GM06990 (cell line): ENCODE data around the gene XRN2.

Source experiments
- DNase-seq: peaks from one replicate; pipeline ENCODE4 v3.0.0-alpha.2; 2011; ENCODE audit not compliant: insufficient read length; ENCODE audit errors: extremely low read depth
- H3K27me3 ChIP-seq: replicated peaks from 2 replicates; pipeline ENCODE4 v1.6.0; 2011; ENCODE audit warnings: low read length; ENCODE audit not compliant: control insufficient read depth, insufficient read depth
- H3K36me3 ChIP-seq: 2 replicates; pipeline ENCODE4 v1.5.1; 2011; ENCODE audit warnings: low read length; ENCODE audit not compliant: control insufficient read depth, insufficient read depth
- H3K4me3 ChIP-seq: replicated peaks from 2 replicates; pipeline ENCODE4 v1.5.1; 2011; ENCODE audit warnings: low read depth, mild to moderate bottlenecking, control low read depth, low read length
- CTCF ChIP-seq: IDR thresholded peaks from 2 replicates; pipeline ENCODE4 v1.5.1; 2011; ENCODE audit warnings: low read length, control low read depth, mild to moderate bottlenecking, inconsistent platforms; ENCODE audit not compliant: insufficient read depth, poor library complexity, severe bottlenecking

The XRN2 gene

GRCh38 chr20:21381619-21382018 is 78.5 kb downstream of the XRN2 start:
- TF ChIP-seq CTCF = no peak
- H3K36me3 ChIP-seq = peaks cover 2% of the 10 kb centered on the region
- DNase-seq = no peak

GRCh38 chr20:21384308-21384892 is 81.3 kb downstream of the XRN2 start:
- H3K4me3 ChIP-seq = no peak overlapping the region
- DNase-seq = no peak
- no peaks in the 10 kb centered on the region for H3K27me3 ChIP-seq
- H3K36me3 ChIP-seq = peaks cover 3% of the 10 kb centered on the region
- no peak for TF ChIP-seq CTCF

More at GRCh38 chr20:21381619-21382018, 78.5 kb downstream of the XRN2 start:
- Histone ChIP-seq H3K27me3 (no peaks in the 10 kb centered on the region), H3K4me3 (no peak overlapping the region)

DNA sequence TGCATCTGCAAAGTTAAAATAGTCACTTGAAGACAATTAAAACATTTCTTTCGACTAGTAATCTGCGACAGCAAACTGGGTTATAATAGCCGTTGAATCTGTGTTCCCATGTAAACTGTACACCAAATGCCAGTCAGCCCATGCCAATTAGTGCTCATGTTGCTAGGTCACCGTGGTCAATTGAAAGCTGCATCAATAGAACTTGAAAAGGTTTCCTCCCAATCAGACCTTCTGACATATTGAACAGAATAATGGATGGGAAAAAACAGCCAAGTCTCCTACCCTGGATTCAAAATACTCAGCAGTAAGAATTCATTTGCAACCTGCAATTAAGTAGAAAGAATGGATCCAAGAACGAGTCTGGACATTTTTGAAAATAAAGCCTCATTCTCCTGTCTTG is 83.0 kb downstream of the XRN2 start:
- Histone ChIP-seq H3K27me3 (no peaks in the 10 kb centered on the region), H3K36me3 (peaks cover 3% of the 10 kb centered on the region), H3K4me3 (no peak overlapping the region)
- DNase-seq = no peak
- no peak for TF ChIP-seq CTCF

- TF ChIP-seq CTCF = no peak
- Histone ChIP-seq H3K36me3 (peaks cover 3% of the 10 kb centered on the region), H3K4me3 (no peak overlapping the region), H3K27me3 (no peaks in the 10 kb centered on the region)
- no peak for DNase-seq
Measured at GRCh38 chr20:21387528-21387927, 84.4 kb downstream of the XRN2 start.

- DNase-seq = no peak
- H3K36me3 ChIP-seq = peaks cover 3% of the 10 kb centered on the region
- no peak overlapping the region for H3K4me3 ChIP-seq
- TF ChIP-seq CTCF = no peak
- no peaks in the 10 kb centered on the region for H3K27me3 ChIP-seq
Measured at GRCh38 chr20:21388566-21388965, 85.4 kb downstream of the XRN2 start.

GRCh38 chr20:21389368-21389767 is 86.2 kb downstream of the XRN2 start:
- no peaks in the 10 kb centered on the region for H3K27me3 ChIP-seq
- H3K4me3 ChIP-seq = no peak overlapping the region
- TF ChIP-seq CTCF = no peak
- H3K36me3 ChIP-seq = peaks cover 3% of the 10 kb centered on the region
- DNase-seq = no peak
